ENCODE results near the gene BCL2. TPM values are rescaled to one million over a fixed set of nuclear protein-coding genes. Genes with fewer than 3 reads are reported as not detected.

BCL2 gene
- total RNA-seq, 4 donors from 2014 or later = 16.1 to 61.1 (median 36.9) TPM

DNA sequence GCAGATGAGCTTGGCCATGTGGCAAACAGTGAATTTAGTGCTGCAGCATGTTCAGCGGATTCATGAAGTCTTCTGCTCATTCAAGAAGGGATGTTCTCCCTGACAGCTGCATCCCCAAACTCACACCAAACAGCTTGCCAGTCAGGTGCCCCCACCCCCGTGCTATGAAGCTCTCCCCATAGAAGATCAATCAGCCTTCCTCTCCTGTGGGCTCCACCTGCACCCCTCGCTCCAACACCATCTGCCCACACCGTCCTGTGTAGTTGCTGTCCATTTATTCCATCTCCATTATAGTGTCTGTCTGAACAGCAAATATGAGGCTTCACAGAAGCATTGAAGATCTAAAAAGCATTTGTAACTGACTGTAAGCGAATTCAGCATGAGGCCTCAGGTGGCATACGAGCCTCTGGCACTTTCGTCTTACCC is 218.9 kb downstream of the BCL2 start:
- H3K27me3 ChIP-seq = no peaks in the 10 kb centered on the region
- H3K9me3 ChIP-seq = no peaks in the 10 kb centered on the region
- peaks cover under 1 to 5% of the 10 kb centered on the region in 2 donors for H3K4me1 ChIP-seq
- no peak overlapping the region for H3K27ac ChIP-seq
- TF ChIP-seq CTCF (IDR thresholded peaks at IDR 0.05) (no peak), POLR2A (IDR thresholded peaks at IDR 0.05) (no peak)
- intact Hi-C loops (cut with DNase I; ENCODE audit: low total_unique reads) = no loop called here
- no peak for DNase-seq
- H3K36me3 ChIP-seq = no peaks in the 10 kb centered on the region
- no peak overlapping the region for H3K4me3 ChIP-seq

DNA sequence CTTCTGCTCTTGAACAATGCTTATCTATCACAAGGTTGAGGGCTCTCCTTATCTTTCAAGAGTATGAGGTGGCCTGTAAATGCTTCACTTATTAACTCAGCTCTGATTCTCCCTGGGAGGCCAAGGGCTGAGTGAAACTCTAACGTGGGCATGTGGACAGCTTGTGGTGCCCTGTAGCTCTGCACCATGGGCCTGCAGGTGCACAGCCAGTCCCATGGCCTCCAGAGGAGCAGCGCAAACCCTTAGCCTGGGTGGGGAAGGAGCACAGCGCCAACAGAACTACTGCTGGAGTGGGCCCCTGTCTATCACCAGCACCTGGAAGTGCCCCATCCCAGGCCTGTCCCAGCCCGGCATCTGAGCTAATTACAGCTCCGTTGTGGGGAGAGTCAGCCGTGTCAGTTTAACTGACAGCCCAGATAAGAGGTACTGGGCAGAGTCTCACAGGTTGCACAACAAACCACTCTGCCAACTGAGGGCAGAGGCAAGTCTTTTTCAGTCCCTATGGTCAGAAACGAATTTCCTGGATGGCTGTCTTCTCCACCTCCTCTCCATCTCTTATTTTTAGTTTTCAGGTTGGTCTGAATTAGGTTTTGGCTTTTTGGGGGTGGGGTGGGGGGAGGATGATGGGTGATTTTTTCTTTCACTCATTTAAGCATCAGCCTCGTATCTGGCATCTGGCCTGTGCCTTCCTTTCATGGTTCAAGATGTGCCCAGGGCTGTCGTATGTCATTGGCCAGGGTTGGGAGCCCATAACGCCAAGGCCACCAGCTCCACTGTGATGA is 219.5 kb downstream of the BCL2 start:
- no peak for DNase-seq

GRCh38 chr18:63099091-63099840 is 220.3 kb downstream of the BCL2 start:
- Histone ChIP-seq H3K27ac (no peak overlapping the region), H3K9me3 (no peaks in the 10 kb centered on the region), H3K4me1 (peaks cover 3 to 5% of the 10 kb centered on the region in 2 donors), H3K27me3 (no peaks in the 10 kb centered on the region), H3K36me3 (no peaks in the 10 kb centered on the region), H3K4me3 (no peak overlapping the region)
- DNase-seq = no peak
- TF ChIP-seq CTCF (IDR thresholded peaks at IDR 0.05) = no peak
- TF ChIP-seq POLR2A (IDR thresholded peaks at IDR 0.05) = no peak
- intact Hi-C loops (cut with DNase I; ENCODE audit: low total_unique reads) = no loop called here

More for the DNA sequence above, 219.5 kb downstream of the BCL2 start:
- TF ChIP-seq POLR2A (IDR thresholded peaks at IDR 0.05) (no peak), CTCF (IDR thresholded peaks at IDR 0.05) (no peak)
- H3K27me3 ChIP-seq = no peaks in the 10 kb centered on the region
- H3K4me1 ChIP-seq = peaks cover 3 to 5% of the 10 kb centered on the region in 2 donors
- no peak overlapping the region for H3K27ac ChIP-seq
- H3K4me3 ChIP-seq = no peak overlapping the region
- intact Hi-C loops (cut with DNase I; ENCODE audit: low total_unique reads) = no loop called here
- no peaks in the 10 kb centered on the region for H3K36me3 ChIP-seq
- H3K9me3 ChIP-seq = no peaks in the 10 kb centered on the region

DNA sequence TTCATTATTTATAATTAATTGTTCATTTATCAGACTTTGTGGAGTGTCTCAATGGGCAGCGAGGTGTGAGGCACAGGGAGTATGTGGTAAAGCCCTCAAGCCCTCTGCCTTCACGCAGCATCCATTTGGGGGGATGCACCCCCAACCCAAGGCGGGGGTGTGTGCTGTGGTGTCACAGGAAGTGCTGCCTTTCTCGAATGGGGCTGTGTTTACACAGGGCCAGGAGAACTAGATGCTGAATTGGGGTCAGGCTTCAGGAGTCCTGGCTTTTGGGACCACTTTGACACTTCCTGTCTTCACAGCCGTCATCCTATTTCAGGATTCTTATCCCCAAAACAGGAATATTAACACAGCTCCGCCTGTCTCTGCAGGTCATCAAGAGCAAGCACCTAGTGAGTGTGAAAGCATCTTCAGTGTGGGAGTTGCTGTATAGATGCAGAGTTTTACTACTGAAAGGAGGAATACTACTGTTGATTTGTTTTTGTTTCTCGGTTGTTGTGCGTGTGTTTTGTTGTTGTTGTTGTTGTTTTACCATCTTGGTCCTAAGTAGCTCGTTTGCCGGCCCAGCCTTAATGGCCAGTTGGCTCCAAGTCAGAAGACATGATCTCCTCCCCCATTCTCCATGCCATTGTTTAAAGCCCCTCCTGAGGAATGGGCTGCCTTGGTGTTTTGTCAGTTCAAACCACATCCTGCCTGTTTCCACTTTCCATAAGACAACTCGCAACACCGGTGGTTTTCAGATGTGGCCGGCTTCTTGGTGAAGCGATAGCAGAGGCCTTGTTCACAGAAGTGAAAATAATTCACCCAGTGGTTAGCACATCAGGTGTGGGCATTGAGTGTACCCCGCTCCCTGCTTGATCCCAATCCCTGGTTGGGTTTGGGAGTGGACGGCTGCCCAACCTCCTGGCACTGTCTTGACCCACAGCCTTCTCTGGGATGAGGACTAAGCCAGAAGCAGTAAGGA is 221.3 kb downstream of the BCL2 start:
- Histone ChIP-seq H3K27me3 (no peaks in the 10 kb centered on the region), H3K9me3 (no peaks in the 10 kb centered on the region), H3K4me3 (no peak overlapping the region), H3K27ac (peak overlapping the region in 1 of 2 donors; percentile 39), H3K36me3 (no peaks in the 10 kb centered on the region), H3K4me1 (peaks cover 3 to 5% of the 10 kb centered on the region in 2 donors)
- intact Hi-C loops (cut with DNase I; ENCODE audit: low total_unique reads) = no loop called here
- no peak for DNase-seq
- TF ChIP-seq POLR2A (IDR thresholded peaks at IDR 0.05) (no peak), CTCF (IDR thresholded peaks at IDR 0.05) (no peak)
